ENCODE results near the gene PERCC1.
"Not testable (repeated sequence)": the region's sequence is repeated elsewhere in the genome, so short reads cannot be mapped to it uniquely, and the experiment has no call there.

The PERCC1 gene

DNA sequence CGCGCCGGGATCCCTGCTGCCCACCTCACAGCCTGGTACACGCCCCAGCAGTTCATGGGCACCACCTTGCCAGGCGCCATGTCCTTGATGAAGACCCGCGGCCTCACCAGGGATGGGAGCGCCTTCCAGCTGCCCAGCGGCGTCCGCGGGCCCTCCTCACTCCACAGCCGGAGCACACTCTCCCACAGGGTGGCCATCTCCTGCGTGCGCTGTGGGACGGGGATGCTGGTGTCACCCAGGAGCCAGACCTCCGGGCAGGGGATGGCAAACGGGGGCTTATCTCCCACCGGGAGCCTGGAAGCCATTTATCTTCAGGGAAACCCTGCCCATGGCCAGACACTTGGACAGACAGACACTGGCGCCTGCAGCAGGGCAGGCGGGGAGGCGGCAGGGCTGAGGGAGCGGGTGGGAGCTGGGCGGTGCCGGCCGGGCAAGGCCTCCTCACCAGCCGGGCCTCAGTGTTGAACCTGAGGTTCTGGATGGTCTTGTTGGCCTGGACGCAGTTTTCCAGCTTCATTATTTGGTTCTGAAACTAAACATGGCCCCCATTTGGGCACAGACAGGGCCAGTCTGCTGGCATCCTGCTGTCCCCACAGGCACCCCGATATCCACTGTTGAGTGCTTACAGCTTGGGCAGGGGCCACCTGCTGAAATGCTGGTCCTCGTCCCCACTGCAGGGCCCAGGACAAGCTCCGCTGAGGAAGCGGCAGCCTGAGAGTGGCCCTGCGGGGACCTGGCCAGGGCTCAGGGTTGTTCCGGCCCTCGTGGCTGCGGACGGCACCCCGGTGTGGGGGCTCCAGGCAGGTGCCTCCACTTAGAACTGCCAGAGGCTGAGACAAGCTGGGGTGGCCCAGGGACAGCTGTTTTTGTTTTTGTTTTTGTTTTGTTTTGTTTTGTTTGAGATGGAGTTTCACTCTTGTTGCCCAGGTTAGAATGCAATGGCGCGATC lies 4.0 kb downstream of the PERCC1 start:
- DNase-seq (ENCODE audit: low read depth in 3 of 3), result no peak

DNA sequence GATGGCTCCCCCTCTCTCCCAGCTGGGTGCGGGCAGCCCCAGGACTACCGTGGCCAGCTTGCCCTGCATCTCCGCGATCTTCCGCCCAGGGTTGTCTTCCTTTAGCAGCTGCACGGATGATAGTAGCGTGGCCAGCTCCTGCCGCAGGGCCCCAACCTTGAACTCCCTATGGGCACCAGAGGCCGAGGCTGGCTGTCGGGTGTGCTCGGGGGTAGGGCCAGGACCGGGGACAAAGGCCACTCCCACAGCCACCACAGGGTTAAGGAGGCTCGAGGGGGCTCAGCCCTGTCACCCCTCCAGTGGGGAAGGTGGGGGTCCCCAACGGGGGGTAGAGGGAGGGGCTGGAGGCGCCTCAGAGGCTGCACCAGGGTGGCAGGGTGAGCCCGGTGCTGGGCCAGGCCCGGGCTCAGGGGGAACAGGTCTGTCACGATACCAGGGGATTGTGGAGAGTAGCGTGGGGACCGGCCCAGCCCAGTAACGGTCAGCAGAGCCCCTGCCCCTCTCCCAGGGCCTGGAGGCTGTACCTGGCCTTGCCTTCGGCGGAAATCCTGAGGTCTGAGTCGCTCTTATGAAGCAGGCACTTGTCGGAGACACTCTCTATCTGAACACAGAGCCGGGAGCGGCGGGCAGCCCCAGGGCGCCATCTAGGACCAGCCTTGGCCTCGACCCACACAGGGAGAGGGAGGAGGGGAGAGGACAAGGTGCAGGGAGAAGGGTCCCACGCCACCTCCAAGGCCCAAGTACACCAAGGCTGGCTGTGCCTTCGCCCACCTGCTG lies 5.2 kb downstream of the PERCC1 start:
- DNase-seq (ENCODE audit: low read depth in 3 of 3), result no peak

DNA sequence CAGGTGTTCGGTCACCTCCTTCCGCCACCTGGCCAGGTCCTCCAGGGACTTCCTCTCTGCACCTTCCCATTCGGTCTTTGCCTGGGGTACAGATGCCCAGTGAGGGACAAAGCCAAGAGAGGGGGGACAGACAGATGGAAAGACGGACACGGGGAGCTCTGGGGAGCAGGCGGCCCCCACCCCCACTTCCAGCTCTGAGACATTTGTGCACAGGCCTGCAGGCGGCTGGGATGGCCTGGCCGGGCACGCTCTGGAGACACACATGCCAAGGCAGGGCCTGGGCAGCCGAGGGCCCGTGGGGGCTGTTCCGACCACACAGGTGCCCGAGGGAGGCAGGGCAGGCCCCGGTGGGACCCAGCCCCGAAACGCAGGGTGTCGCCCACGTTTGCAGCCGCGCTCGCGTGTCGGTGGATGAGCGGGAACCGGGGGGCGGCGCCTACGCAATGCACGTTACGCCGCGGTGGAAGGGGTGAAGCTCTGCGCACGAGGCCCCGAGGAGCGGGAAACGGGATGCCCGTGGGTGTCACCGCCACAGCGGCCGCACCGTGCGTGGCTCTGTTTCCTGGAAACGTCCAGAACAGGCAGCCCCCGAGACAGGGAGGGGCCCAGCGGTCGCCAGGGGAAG lies 6.0 kb downstream of the PERCC1 start:
- no peak for DNase-seq (ENCODE audit: low read depth in 3 of 3)

DNA sequence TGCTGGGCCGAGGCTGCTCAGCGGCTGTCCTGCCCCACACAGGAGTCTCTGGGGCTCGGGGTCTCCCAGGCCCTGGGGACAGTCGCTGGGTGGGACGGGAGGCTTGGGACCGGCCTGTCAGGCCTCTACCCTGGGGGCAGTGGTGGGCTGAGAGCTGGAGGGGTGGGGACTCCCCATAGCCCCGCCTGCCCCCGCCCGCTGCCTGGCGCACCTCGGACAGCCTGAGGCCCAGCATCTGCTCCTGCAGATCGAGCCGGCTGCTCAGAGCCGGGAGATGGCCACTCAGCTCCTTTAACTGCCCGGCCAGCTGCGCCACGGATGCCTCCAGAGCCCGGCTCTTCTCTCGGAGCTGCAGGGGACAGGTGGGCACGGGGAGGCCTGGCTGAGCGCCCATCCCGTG lies 6.7 kb downstream of the PERCC1 start:
- DNase-seq (ENCODE audit: low read depth in 3 of 3), result no peak

DNA sequence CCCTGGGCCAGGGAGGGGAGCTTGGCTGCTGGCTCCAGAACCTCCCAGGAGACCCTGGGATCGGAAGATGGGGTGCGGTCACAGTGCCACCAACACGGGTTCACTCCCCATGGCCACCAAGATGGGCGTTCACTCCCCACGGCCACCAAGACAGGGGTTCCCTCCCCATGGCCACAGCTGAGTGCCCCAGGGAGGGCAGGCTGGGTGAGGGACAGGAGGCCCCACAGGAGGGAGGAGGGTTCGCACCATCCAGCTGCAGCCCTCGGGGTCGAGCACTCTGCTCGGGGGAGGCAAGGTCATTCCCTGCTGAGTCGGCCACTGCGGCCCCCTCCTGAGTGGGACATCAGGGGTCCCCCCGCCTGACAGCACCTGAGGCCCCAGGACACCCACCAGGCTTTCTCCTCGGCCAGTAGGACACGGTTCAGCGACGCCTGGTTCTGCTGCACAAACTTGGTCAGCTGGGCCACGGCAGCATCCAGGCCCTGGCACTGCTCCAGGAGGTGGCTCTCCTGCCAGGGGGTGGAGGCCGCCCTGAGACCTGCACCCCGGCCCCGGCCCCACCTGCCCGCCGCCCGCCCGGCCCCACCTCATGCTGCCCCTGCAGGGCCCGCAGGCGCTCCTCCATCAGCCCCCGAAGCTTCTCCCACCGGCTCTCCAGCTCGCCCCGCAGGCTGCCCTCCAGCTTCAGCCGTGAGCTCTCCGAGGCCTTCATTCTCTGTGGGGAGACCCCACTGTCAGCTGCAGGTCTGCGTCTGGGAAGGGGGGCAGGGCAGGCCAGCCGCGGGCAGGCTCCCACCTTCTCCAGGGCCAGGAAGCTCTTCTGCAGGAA lies 7.6 kb downstream of the PERCC1 start:
- DNase-seq (ENCODE audit: low read depth in 3 of 3), result no peak

DNA sequence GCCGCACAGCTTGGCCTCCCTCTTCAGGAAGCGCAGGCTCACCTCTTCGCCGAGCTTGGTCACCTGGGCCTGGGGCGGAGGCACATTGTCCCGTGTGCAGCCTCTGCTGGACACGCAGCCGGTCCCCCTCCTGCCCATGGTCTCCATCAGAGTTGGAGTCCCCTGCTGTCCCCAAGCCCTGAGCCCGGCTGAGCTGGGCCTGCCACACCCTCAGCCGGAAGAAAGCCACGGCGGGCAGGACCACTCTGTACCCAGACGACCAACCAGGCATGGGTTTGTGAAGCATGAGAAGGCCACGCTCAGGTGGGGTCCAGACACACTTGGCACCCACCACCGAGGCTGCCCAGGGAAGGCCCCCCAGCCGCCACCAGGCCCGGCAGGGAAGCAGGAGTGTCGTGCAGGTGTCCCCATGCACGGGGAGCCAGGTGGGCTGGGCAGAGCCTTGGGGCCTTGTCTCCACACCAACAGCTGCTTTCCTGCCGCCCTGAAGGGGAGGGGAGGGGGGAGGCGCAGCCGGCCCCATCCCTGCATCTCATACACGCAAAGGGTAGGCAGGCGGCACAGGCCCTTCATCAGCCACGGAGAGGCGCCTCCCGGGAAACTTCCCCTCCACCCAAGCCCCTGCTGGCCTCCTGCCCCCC lies 8.3 kb downstream of the PERCC1 start:
- DNase-seq (ENCODE audit: low read depth in 3 of 3), result no peak

DNA sequence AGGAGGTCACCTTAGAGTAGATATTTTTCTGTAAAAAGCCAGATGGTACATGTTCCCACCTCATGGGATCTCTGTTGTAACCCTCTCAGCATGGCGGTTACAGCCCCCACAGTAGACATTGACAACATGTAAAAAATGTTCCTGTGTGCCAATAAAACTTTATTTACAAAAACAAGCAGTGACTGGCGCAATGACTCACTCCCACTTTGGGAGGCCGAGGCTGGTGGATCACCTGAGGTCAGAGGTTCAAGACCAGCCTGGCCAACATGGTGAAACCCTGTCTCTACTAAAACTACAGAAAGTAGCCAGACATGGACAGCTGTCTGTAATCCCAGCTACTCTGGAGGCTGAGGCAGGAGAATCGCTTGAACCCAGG lies 8.8 kb downstream of the PERCC1 start:
- not testable (repeated sequence) for DNase-seq (ENCODE audit: low read depth in 3 of 3)

DNA sequence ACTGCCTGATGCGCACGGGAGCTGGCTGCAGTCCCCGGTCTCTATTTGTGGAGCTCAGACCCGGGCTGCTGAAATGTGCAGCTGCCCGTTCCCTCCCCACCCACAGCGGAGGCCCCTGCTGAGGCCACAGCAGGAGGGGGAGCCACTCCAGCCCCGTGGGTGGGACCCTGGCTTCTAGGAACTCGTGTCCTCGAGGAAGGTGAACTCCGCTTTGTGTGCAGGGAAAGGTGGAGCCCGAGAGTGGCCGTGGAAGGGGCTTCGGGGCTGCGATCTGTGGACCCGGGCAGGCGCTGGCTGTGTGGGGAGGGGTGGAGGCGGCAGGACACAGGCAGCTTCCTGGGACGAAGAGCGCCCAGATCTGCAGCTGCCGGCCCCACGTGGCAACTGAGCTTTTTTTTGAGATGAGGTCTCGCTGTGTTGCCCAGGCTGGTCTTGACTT lies 10.5 kb downstream of the PERCC1 start:
- DNase-seq (ENCODE audit: low read depth in 3 of 3), result no peak

DNA sequence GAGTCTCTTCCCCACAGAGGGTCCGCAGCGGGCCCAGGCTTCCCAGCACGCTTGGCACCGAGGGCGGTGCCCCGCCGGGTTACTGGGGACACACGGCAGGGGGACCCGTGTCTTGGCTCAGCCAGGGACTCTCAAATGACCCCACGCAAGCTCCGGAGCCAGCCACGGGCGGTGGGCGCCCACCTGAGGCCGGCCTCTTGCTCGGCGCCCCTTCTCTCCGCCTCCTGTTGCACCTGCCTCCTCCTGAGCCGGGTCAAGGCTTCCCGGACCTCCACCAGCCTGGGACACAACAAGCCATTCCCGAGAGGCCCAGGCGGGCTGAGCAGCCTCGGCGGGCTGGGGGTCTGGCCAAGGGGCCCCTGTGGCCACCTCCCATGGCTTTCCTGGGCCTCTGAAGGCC lies 11.8 kb downstream of the PERCC1 start:
- DNase-seq (ENCODE audit: low read depth in 3 of 3), result no peak

DNA sequence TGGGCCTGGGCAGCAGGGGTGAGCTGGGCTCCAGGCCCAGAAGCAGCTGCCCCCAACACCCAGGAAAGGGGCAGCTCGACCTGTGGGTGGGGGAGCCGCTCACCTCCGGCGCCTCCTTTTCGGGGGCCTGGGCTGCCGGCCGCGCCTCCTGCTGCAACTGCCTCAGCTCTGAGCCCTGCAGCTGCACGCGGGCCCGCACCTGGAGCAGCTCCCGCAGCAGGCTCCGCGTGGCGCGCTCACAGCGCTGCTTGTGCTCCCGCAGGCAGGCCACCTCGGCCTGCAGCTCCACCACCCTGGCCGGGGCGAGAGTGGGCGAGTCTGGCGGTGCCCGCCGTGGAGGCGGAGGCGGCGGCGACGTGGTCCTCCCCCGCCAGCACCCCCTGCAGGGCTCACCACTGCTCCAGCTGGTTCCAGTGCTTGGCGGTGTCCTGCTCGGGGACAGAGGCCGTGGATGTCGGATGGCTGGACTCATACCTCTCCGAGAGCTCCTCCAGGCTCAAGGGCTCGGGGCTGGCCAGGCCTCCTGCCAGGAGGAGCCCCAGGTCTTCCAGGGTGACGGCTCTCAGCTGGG lies 12.6 kb downstream of the PERCC1 start:
- no peak for DNase-seq (ENCODE audit: low read depth in 3 of 3)

DNA sequence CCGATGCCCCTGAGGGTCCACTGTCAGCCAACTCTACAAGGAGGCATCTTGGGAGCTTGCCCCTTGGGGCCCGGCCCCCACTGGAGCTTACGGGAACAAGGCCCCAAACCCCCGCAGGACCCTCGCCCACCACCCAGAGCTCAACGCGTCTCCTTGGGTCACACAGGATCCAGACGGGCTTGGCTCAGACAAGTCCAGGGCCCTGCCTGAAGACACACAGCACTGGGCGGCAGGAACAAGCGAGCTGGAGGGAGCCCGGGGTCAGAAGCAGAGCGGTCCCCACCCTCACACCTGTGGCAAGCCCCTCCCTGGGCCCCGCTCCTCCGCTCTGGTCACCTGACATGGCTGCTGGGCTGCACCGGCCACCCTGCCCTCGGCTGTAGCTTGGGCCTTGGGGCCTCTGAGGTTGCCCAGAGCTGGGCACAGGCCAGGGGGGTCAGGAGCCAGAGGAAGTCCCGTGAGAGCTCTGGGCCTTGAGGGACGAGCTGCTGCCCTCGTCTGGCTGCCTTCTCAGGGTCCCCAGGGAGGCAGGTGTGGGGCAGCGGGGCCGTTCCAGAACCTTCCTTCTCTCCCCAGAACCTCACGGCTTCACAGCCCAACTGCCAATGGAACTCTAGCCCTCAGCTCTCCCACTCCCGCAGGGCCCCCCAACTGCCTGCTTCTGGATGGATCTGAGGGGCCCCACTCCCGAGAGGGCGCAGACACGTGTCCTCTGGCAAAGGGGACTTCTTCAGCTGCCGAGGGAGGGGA lies 13.3 kb downstream of the PERCC1 start, which contains the start of gene CCDC154:
CCDC154 (minus strand) TSS at position 577 of the 750 bp plus-strand sequence; CDS start at position 343, 234 bp downstream.
- DNase-seq (ENCODE audit: low read depth in 3 of 3), result no peak

DNA sequence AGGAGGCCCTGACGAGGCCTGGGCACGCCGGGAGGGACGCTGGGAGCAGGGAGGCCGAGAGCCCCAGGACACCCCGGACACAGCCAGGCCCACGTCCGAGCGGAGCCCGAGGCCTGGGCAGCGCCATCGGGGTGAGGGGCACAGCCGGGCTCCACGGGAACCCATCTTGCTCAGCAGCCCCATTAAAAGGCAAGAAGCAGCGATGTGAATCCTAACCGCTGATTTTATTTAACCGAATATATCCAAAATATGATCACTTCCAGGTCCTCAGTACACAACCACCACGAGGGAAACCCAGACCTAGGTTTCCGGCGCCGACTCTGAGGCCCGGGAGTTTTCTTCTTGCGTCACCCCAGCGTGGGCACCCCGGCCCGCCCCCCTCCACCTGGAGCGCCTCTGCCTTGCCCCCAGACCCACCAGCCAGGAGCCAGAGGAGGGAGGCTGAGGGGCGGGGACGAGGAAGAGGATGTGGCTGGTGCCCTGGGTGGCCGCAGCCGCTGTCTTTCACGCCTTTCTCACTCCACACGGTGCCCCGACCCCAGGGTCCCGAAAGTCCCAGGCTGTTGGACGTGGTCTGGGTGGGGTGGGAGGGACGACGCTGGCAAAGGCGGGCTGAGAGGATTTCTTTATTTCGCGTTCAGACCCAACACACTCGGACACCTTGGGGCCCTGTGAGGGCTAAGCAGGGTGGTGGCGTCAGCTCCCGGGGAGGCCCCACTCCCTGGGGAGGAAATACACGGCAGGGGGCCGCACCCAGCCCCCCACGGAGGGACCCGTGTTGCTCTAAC lies 14.0 kb downstream of the PERCC1 start:
- DNase-seq (ENCODE audit: low read depth in 3 of 3), result no peak

DNA sequence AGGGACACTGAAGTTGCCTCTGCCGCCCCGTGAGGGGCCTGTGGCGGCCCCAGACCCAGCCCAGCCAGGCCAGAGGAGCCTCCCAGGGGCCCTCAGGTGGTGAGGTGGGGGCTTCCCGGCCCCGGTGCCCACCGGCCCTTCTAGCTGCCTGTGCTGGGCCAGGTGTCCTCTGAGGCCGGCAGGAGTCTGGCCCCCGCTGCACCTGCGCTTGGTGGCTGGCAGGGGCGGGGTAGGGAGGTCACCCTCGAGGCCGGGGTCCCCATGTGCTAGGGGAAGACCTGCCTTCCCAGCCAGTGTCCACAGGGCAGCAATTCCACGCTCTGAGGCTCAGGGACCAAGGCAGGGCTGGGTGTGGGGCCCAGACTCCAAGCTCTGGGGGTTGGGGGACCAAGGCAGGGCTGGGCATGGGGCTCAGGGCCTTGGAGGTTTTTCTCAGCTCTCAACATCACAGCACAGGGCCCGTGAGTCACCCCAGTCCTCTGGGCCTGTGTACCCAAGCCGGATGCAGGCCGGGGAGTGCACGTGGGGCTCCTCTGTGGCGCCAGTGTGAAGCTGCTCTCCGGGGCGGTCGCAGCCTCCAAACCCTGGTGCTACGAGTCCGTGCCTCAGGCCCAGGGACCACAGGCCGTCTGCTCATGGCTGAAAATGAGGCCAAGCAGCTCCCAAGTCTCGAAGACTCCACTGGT lies 14.8 kb downstream of the PERCC1 start:
- DNase-seq (ENCODE audit: low read depth in 3 of 3), result no peak

DNA sequence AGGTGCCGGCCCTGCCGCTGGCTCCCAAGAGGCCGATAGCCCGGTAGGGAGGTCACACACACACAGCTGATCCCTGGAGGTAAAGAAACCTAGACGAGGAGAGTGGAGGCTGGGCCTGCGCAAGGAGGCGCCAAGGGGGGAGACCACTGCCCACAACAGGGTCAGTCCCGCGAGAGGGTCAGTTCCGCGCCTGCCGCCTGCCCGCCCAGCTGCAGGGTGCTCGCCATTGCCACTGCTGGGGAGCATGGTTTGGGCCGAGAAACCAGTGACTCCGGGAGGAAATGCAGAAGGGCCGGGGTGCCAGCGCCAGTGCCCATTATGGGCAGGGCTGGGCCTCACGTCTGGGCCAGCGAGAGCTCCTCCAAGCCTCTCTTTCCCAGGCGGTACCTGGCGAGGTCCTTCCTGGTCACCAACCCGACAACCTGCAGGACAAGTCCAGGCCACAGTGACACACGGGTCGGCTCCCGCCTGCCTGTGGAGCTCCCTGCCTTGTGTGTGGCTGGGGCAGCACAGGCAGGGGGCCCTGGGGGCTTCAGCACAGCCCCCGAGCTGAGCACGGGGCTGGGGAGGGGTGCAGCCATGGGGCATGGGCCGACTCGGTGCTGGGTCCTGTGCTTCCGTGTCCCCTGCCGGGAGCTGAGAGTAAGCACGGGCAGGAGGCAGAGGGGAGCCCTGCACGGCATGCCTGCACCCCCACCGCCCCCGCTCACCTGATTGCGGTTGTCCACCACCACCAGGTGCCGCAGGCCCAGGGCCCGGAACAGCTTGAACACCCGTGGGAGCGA lies 15.6 kb downstream of the PERCC1 start:
- no peak for DNase-seq (ENCODE audit: low read depth in 3 of 3)

DNA sequence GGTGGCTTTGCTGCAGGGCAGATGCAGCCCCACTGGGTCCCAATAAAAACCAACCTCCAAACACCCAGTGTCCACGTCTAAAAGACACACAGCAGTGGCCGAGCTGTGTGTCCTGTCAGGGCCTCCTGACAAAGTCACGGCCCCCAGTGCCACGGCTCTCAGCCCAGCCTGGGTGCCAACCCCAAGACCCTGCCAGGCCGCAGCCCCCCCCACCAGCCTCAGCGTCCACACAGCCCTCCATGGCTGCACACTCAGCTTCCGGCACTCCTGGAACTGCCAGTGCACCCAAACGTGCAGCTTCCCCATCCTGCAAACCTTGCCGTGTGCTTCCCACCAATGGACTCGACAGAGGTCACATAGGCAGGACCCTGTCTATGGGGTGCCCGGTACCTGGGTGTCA lies 17.1 kb downstream of the PERCC1 start:
- no peak for DNase-seq (ENCODE audit: low read depth in 3 of 3)

DNA sequence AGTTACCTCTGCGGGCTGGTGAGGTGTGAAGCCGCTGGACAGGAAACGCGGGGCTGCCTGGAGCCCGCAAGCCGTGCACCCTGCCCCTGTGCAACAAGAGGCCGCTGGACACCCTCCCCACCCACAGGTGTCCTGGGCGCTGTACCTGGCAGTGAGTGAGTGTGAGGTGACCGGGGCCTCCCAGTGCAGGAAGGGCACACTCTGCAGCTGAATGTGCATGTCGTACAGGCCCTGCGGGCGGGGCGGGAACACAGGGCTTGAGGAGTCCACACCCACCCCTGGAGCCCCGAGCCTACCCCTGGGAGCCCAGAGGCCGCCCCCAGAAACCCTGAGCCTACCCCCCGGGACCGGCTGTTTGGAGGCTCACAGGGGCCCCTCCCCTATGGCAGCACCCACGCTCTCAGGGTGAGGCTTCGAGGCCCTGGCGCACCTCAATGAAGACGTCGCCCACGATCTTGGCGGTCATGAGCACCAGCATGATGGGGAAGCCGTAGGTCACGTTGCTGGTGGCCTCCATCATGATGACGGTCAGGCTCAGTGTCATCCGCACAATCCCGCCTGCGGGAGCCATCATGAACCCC lies 17.7 kb downstream of the PERCC1 start:
- DNase-seq (ENCODE audit: low read depth in 3 of 3), result no peak

DNA sequence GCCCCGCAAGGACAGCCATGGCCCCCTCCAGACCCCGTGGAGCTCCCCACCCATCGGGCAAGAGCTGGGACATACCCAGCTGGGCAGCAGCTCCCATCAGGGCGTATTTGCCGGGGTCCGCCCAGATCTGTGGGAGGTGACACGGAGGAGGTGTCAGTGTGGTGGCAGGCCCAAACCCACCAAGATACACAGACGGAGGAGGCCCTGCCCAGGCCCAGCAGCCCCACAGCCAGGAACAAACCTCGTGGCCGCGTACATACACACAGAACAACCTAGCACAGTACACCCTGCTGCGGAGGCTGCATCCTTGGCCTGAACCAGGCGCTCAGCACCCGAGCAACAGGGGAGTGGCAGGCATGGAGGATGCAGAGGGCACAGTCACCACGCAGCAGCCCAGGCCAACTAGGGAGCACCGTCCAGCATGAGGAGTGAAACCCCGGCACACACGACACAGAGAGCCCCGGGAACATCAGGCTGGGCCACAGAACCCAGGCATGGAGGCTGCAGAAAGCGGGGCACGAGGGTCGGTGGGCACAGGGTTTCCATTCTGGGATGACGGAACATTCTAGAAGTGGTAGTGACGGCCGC lies 18.4 kb downstream of the PERCC1 start:
- DNase-seq (ENCODE audit: low read depth in 3 of 3), result no peak
